ENCODE data around the gene RGS4.
A peak's percentile ranks its signal among the peaks of the same experiment; 100 is the strongest.

The RGS4 gene

GRCh38 chr1:163069142-163069541 is at the start of gene RGS4:
Gene RGS4 (plus strand): TSS chr1:163069361. CDS start chr1:163069485, 124 bp downstream.
- DNase-seq: peak; percentile 97

- no peak for DNase-seq
Measured at GRCh38 chr1:163022129-163022528, 47.0 kb upstream of the RGS4 start.

DNA sequence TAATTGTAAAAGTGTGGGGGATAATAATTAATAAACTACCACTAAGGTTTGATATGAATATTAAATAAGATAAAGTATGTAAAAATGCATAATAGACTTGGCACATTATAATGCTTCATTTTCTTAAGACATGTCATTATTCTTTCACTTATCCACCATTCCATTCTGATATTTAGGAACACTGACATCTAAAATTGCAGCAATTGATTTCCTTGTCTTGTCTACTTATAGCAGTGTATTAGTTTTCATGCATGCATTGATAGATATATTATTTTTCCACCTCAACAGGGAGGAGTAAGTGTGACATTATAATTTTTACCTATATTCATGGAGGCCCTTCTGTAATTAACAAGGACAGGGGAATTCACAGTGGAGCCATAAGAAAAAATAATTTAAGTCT is 41.6 kb upstream of the RGS4 start:
- DNase-seq: no peak

DNA sequence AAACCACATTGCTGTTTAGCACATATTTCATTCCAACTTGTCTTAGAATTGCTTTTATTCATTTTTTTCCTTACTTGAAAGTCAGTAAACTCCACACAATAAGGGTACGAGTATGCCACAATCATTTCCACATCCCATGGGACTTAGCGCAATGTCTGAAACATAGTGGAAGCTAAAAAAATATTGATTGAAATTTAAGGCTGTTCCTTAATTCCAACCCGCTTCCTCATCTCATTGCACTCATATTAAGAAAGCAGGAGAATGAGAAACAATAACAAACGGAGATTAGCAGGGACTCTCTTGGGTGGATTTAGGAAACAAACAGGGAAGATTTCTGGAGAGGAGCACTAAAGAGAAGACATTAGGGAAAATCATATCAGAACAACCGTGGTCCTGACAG is 39.3 kb upstream of the RGS4 start:
- DNase-seq: no peak

GRCh38 chr1:163035446-163036249 is 33.5 kb upstream of the RGS4 start:
- DNase-seq: peak; percentile 21

DNA sequence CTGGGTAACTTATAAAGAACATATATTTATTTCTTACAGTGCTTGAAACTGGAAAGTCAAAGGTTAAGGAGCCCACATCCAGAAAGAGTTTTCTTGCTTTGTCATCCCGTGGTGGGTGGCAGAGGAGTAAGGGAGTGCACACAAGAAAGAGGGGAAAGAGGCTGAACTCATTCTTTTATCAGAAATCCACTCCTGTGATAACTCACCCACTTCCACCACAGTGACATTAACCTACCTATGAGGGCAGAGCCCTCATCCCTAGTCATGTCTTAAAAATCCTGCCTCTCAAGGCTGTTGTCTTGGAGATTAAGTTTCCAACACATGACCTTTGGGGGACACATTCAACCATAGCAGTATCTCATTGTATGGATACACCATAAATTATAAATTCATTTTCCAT is 32.5 kb upstream of the RGS4 start:
- no peak for DNase-seq

DNA sequence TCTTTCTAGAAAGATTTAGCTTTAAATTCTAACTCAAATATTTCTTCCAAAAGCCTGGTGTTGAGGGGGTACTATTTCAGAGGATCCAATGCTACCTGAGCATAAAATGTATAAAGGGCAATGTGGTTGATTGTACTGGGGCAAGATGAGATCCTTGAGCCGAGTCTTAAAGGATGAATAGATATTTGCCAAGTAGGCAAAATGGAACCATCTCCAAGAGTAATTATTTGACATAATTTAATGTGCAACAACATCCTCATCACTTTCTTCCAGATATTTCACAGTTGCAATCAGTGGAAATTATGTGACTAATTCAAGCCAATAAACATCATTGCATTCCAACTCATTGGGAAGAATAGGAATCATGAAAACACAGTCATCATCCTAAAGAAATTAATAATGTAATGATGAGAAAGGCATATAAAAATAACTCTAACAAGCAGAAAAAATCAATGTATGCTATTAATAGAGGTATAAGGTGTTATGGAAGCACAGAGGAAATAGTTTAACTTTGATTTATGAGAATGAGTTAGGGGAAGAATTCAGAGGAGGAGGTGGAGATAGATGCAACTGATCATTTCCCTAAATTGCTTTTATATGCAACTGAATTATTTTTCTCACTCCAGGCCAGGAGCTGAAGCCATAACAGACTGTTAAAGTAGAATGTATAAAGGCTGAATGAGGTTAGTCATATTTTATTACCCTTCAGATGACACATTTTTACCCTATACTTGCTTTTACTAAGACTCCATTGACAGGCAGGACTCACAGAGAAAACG is 30.0 kb upstream of the RGS4 start:
- DNase-seq: no peak

DNA sequence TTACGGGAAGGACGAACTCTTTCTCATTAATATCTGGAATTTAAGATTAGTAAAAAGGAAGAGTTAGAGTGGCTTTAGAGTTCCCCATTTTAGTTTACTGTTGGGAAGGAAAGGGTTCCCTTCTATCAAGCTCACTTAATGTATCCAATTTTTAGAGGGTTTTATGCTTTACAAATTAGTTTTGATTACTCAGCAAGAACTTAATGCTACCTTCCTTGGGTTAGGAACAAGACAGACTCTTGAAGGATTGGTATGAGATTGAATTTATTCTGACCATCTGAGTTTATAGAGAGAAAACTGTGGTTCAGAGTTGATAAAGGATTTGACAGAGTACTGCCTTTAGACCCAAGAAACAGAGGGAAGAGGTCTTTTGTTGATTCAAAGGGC is 29.5 kb upstream of the RGS4 start:
- no peak for DNase-seq

DNA sequence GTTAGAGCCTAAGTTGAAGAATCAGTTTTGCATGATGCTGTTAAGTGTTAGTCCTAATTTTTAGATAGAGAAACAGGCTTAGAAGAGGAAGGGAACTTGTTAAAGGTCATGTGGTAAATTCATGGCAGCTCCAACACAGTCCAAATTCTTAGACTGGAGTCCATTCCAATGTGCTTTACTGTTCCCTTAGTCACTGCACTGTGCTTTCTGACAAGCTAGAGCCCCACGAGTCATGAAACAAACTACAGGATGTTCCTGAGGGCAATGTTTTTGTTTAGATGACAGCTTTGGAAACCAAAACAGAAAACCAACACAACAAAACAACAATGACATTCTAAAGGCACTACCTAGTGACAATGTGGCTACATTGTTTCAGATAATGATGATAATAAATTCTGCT is 23.1 kb upstream of the RGS4 start:
- no peak for DNase-seq

- DNase-seq: no peak
Measured at GRCh38 chr1:163047951-163048659, 21.1 kb upstream of the RGS4 start.

GRCh38 chr1:163048869-163049268 is 20.3 kb upstream of the RGS4 start:
- DNase-seq: no peak

DNA sequence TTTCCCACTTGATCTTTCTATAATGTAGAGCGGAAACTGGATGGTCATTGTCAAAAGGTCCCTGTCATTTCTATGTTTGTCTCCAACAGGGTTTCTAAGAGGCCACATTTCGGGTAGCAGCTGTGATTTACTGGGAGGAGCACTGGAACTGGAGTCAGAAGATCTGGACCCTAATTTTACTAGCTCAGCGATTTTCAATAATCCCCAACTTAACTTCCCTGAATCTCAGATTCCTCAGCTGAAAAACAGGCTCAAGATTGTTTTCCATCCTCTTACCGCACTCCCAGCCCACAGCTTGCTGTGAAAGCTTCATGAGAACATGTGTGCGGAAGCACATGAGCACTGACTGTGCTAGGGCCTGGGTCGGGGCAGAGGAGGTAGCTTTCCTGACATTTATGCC is 19.9 kb upstream of the RGS4 start:
- no peak for DNase-seq

- DNase-seq: no peak
Measured at GRCh38 chr1:163050496-163050895, 18.7 kb upstream of the RGS4 start.

- peak; percentile 41 for DNase-seq
Measured at GRCh38 chr1:163054181-163054591, 15.0 kb upstream of the RGS4 start.

- DNase-seq: peak; percentile 15
Measured at GRCh38 chr1:163055005-163055404, 14.2 kb upstream of the RGS4 start.

DNA sequence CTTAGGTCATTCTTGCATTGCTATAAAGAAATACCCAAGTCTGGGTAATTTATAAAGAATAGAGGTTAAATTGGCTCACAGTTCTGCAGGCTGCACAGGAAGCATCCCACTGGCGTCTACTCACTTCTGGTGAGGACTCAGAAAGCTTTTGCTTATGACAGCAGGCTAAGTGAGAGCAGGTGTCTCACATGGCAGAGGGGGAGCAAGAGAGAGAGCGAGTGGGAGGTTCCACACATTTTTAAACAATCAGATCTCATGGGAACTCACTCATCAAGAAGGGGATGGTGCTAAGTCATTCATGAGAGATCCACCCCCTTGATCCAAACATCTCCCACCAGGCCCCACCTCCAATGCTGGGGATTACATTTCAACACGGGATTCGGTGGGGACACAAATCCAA is 13.6 kb upstream of the RGS4 start:
- DNase-seq: peak; percentile 32

- no peak for DNase-seq
Measured at GRCh38 chr1:163056831-163057230, 12.3 kb upstream of the RGS4 start.

- DNase-seq: no peak
Measured at GRCh38 chr1:163060343-163061007, 8.7 kb upstream of the RGS4 start.

GRCh38 chr1:163063143-163063542 is 6.0 kb upstream of the RGS4 start:
- DNase-seq: no peak

GRCh38 chr1:163063610-163064009 is 5.6 kb upstream of the RGS4 start:
- DNase-seq: no peak

GRCh38 chr1:163066168-163066567 is 3.0 kb upstream of the RGS4 start:
- DNase-seq: no peak

GRCh38 chr1:163066686-163067085 is 2.5 kb upstream of the RGS4 start:
- DNase-seq: no peak

- no peak for DNase-seq
Measured at GRCh38 chr1:163068716-163069115, 445 bp upstream of the RGS4 start.

Data from NCI-H82 (cell line).